Skeletal muscle cell (primary cell): Measurements from ENCODE around the gene RAB11FIP4.

Experiments used
- DNase-seq: peaks from one replicate; pipeline ENCODE4 v3.0.0-alpha.2; 2010; ENCODE audit warnings: low read depth
- H3K4me3 ChIP-seq: 2 replicates; pipeline ENCODE4 v1.5.1; 2011; ENCODE audit warnings: low read depth, mild to moderate bottlenecking, control low read depth, low read length, moderate library complexity

RAB11FIP4 gene

GRCh38 chr17:31385428-31386285, 5.8 kb upstream of the RAB11FIP4 start:
- DNase-seq: no peak
- H3K4me3 ChIP-seq: no peak overlapping the region

DNA sequence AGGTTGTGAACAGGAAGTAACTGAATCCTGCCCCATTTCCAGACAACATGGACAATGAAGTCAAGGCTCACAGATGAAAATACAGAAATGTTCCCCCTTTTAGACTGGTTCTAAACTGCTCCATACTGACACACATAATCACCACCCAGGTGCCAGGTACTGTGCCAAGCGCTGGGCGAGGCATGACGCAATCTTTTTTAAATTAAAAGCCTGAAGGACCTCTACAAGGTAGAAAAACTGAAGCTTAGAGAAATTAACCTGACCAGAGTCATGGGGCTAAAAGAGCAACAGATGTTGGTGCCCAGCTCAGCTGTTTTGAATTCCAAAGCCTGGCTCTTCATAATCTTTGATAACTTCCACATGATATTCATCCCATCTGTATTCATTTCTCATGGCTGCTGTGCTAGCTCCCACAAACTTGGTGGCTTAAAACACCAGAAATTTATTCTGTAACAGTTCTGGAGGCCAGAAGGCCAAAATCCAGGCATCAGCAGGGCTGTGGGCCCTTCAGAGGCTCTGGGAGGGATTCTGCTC, 4.9 kb upstream of the RAB11FIP4 start:
- H3K4me3 ChIP-seq: no peak overlapping the region
- DNase-seq: no peak

GRCh38 chr17:31387438-31387837, 4.0 kb upstream of the RAB11FIP4 start:
- H3K4me3 ChIP-seq: no peak overlapping the region
- DNase-seq: no peak

DNA sequence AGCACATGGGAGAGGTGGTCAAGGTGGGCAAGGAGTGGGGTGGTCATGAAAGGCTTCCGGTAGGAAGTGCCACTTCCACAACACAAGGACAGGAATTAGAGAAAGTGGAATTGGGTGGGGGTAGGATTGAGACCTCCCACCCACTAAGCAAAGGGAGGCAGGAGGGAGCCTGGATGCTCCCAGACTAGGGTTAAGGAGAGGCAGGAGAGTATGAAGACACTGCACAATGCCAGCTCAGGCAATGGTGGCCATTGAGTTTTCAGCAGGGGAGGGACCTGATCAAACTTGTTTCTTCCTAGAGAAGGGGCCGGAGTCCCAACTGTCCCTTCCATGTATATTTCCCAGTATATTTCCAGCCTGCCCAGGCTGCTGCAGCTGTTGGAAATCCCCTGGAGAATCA, 3.1 kb upstream of the RAB11FIP4 start:
- no peak for DNase-seq
- no peak overlapping the region for H3K4me3 ChIP-seq

DNA sequence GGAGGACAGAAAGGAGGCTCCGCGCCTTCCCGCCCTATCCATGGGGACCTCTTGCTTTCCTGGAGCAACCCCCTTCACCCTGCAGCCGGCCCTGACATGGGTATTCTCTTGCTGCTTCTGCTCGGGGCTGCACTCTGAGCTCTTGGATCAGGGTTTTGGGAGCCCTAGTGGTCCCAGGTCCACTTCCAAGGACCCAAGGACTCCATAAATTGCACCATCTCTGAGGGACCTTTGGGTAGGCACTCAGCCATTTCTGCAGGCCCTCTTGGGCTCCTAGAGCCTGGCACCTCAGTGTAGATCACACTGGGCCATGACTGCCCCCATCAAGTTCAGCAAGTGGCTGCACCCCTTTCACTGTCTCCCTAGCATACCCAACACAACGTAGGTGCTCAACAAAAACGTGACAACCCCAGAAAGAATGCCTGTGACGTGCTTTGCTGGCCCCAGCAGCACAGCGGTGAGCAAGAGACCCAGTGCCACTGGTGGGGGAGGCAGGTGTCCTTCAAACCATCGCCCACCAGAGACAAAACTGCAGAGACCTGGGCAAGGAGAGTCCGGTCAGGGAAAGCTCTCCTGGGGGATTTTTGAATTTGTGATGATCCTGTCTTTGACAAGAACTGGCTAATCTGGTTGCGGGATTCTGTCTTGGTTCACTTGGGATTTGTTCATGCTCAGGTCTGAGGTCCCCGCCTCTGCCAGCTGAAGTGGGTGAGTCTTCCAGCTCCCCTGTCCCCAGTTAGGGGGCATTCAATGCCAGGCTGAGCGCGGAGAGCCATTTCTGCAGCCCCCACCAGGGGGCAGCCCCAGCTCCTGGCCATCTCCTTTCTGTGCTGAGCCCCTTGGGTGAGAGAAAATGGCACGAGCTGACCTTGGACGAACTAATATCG, 2.5 kb upstream of the RAB11FIP4 start:
- no peak for DNase-seq
- no peak overlapping the region for H3K4me3 ChIP-seq

- no peak overlapping the region for H3K4me3 ChIP-seq
- DNase-seq: no peak
These were observed 1.7 kb upstream of the RAB11FIP4 start for GRCh38 chr17:31389657-31390381.

GRCh38 chr17:31390426-31390747, 1.1 kb upstream of the RAB11FIP4 start:
- no peak overlapping the region for H3K4me3 ChIP-seq
- DNase-seq: no peak

DNA sequence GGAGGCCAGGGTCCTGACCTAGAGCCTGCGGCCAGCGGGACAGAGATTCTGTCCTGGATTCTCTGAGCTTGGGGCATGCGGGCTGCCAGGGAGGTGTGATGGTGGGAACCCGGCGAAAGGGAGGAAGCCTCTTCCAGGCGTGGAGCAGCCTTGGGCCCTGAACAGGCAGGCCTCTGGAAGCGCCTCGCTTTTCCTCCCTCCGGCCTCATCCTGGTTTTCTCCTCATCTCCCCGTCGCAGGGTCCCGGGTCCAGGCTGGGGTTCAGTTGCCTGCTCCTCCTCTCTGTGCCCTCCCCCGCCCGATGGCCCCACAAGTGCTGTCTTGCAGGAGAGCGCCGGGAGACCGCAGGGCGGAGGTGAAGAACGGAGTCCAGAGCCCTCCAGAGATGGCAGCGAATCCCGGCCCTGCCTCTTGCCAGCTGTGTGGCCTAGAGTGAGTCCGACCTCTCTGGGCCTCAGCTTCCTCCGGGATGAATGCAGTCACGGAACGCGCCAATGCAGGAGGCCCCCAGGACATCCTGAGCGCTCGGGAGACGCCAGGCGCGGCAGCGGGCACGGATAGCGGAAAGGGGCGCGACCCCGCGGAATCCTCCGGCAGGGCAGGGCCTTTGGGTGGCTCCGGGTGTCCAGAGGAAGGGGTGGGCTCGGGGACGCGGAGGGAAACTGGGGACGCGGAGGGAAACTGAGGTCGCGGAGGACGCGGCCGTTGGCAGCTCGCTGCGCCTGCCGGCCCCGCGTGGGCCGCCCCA, 553 bp upstream of the RAB11FIP4 start:
- H3K4me3 ChIP-seq: peak overlapping the region; percentile 39
- no peak for DNase-seq

DNA sequence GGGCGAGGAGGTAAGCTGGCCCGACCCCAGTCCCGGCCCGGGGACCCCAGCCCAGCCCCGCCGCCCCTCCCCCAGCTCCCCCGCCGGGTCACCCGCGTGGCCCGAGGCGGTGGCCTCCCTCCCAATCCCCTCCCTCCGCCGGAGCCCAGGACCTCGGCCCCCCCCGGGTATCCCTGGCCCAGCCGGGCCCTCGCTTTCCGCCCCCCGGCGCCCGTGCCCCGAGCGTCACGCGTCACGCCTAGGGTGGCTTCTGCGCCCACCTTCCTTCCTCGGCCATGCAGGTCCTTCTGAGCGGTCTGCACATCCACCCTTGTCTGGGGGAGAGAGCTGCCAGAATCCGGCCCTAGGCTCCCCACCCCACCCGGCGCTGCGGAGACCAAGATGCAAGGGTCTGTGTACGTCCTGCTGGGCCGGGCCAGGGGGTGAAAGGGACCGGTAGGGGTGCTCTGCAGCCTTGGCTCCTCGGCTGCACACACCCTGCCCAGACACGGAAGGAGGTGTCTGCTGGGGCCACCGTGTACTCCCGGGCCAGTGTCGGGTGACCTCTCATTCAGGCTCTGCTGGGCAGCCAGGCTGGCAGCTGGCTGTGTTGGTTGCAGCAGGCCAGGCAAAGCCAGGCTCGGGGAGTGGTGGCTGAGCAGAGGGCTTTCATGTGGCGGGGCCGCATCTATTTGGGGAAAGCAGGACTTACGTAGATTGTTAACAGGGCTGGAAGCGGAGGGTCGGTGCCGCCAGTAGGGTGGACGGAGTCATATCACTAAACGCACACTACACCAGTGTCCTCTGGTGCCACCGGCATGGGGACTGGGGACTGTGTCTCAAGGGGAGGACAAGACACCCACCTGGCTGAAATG, 754 bp downstream of the RAB11FIP4 start:
- peak overlapping the region; percentile 25 for H3K4me3 ChIP-seq
- DNase-seq: no peak

GRCh38 chr17:31392856-31393748, 1.6 kb downstream of the RAB11FIP4 start:
- no peak overlapping the region for H3K4me3 ChIP-seq
- no peak for DNase-seq

DNA sequence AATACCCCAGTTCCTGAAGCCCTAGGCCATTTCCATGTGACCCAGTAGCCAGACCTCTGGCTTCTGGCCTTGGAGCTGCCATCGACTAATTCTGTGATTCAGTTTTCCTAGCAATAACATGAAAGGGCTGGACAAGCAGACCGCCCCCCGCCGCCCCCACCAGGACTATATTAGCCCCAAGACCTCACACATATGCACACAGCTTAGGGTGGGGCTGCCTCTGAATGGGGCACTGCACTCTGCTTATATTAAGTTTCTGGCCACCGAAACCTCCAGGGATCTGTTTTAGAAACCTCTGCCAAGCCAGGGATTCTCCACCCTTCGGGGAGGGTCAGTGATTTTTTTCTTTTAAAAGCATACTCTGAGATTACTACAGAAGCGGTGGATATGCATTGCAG, 2.3 kb downstream of the RAB11FIP4 start:
- DNase-seq: no peak

DNA sequence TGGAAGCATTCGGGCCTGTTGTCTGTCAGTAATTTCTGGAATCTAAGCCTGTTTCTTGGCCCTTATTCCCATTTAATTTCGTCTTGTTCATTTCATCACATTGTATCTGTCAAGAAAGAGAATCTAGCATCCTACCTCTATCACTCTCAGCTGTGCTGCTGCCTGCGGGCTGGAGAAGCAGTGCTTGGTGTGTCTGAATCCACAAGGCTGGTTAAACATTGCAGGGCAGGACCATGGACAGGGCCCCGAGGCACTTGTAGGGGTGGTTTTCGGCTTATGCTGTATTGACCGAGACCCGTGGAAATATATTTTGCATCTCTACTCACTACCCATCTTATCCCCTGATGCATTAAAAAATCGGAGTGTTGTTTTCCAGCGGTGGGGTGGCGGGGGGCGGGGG, 3.1 kb downstream of the RAB11FIP4 start:
- H3K4me3 ChIP-seq: no peak overlapping the region
- peak; percentile 38 for DNase-seq

More for the DNA sequence above, 2.3 kb downstream of the RAB11FIP4 start:
- no peak overlapping the region for H3K4me3 ChIP-seq

DNA sequence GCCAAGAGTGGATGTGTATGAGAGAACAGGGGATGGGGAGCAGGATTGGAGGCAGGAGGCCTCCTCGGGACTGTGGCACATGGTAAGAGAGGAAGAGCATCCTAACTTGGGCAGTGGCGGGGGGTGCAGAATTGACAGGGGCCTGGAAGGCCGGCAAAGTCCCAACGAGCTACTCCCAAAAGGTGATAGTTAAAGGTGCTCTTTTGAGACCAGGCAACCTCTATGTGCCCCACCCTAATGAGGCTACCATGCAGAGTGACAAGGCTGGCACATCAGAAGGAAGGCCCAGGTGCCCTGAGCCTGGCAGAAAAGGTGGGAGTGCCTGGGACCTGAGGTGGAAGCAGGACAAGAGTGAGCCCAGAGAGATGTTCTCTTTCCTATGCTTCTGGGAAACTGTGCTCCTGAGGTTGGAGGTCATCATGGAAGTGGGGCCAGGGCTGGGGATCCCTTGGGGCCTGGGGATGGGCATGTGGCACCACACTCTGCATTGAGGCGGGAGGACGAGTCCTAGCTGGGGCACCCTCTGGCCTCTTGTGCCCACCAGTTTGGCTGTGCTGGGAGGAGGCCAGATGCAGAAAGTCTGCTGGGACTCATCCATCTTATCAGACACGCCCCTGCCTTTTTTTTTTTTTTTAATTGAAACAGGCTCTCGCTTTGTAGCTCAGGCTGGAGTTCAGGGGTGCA, 5.9 kb downstream of the RAB11FIP4 start:
- DNase-seq: no peak
- H3K4me3 ChIP-seq: no peak overlapping the region

GRCh38 chr17:31398381-31399311, 7.2 kb downstream of the RAB11FIP4 start:
- no peak overlapping the region for H3K4me3 ChIP-seq
- DNase-seq: no peak

DNA sequence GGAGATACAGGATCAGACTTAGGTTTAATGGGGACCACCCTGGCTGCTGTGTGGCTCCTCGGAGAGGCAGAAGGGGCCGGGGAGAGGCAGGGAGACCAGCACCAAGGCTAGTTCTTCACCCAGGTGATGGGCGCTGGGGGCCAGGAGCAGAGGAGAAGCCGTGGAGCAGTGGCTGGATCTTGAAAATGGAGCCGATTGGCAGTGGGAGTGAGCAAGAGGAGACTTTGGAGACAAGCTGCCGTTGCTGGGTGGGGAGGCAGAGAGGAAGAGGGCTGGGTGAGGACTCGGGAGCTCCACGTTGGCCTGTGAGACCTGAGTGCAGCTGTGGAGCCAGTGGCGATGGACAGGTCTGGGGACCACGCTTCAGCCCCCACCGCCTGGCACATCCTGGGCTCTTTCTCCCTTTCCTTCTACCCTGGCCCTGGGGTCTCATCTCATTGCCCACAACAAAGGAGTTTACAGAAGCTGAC, 9.0 kb downstream of the RAB11FIP4 start:
- no peak overlapping the region for H3K4me3 ChIP-seq
- DNase-seq: no peak
